ENCODE measurements around the gene GZMB.

GRCh38 chr14:24680516-24680915 lies 46.5 kb upstream of the GZMB start:
- TF ChIP-seq CTCF (IDR thresholded peaks at IDR 0.05) (no peak), POLR2A (IDR thresholded peaks at IDR 0.05) (no peak)
